ENCODE results near the gene GLE1.

GLE1 gene

GRCh38 chr9:128553728-128554127 is 49.2 kb downstream of the GLE1 start:
- ChIA-PET CTCF (interaction anchor here (1.4 kb wide), 1 partner anchor 9 kb away, joined by 3 read pairs; no protein-coding TSS in a partner anchor), POLR2A (interaction anchor here (0.7 to 1.6 kb wide), 2 partner anchors 217 to 565 kb away, joined by 3 to 4 read pairs; no protein-coding TSS in a partner anchor)
- TF ChIP-seq CTCF (IDR thresholded peaks at IDR 0.05; ENCODE audit: control extremely low read depth, extremely low read depth, low read depth, missing control alignments) = no peak
- no peak for DNase-seq (ENCODE audit: extremely low spot score)

GRCh38 chr9:128554155-128554862 is 49.8 kb downstream of the GLE1 start:
- TF ChIP-seq CTCF (IDR thresholded peaks at IDR 0.05; ENCODE audit: control extremely low read depth, extremely low read depth, low read depth, missing control alignments) = no peak
- ChIA-PET CTCF (interaction anchor here (1.4 kb wide), 2 partner anchors 8 to 28 kb away, joined by 3 read pairs; no protein-coding TSS in a partner anchor), POLR2A (interaction anchor here (0.5 to 0.8 kb wide), 2 partner anchors 50 to 264 kb away, joined by 3 to 6 read pairs; partner anchors contain the start of genes ENDOG and GLE1)
- peak; percentile 32 for DNase-seq (ENCODE audit: extremely low spot score)

- ChIA-PET CTCF (interaction anchor here (1.4 kb wide), 2 partner anchors 20 to 27 kb away, joined by 3 read pairs; no protein-coding TSS in a partner anchor), POLR2A (interaction anchor here (0.8 kb wide), 1 partner anchor 51 kb away, joined by 3 read pairs; the partner anchor contains the start of gene GLE1)
- TF ChIP-seq CTCF (IDR thresholded peaks at IDR 0.05; ENCODE audit: control extremely low read depth, extremely low read depth, low read depth, missing control alignments) = no peak
- DNase-seq (ENCODE audit: extremely low spot score) = no peak
These were observed 50.7 kb downstream of the GLE1 start for GRCh38 chr9:128555180-128555721.

- no peak for TF ChIP-seq CTCF (IDR thresholded peaks at IDR 0.05; ENCODE audit: control extremely low read depth, extremely low read depth, low read depth, missing control alignments)
- ChIA-PET POLR2A (no interaction called here), CTCF (interaction anchor here (0.8 to 1.4 kb wide), 2 partner anchors 19 to 136 kb away, joined by 3 read pairs; no protein-coding TSS in a partner anchor)
- DNase-seq (ENCODE audit: extremely low spot score) = no peak
These were observed 51.8 kb downstream of the GLE1 start for GRCh38 chr9:128556276-128556675.

- ChIA-PET CTCF (no interaction called here), POLR2A (no interaction called here)
- no peak for TF ChIP-seq CTCF (IDR thresholded peaks at IDR 0.05; ENCODE audit: control extremely low read depth, extremely low read depth, low read depth, missing control alignments)
- no peak for DNase-seq (ENCODE audit: extremely low spot score)
These were observed 52.6 kb downstream of the GLE1 start for GRCh38 chr9:128556926-128557634.
